NB4 (cell line): ENCODE results near the gene ARHGAP24.
"Not testable (repeated sequence)": the region's sequence is repeated elsewhere in the genome, so short reads cannot be mapped to it uniquely, and the experiment has no call there.

ENCODE experiments used
- DNase-seq: peaks from one replicate; pipeline ENCODE4 v3.0.0; 2010; ENCODE audit warnings: low read depth
- H3K4me3 ChIP-seq: one replicate; pipeline ENCODE4 v1.5.1; 2011; ENCODE audit warnings: mild to moderate bottlenecking, low read depth, low read length, moderate library complexity
- CTCF ChIP-seq: IDR thresholded peaks from one replicate; pipeline ENCODE4 v1.5.1; 2012; ENCODE audit warnings: low read depth, low read length
- MAX ChIP-seq: IDR thresholded peaks from 2 replicates; pipeline ENCODE4 v1.6.1; 2011; ENCODE audit warnings: low read depth, low read length
- MYC ChIP-seq: IDR thresholded peaks from 2 replicates; pipeline ENCODE4 v1.6.1; 2011; ENCODE audit warnings: low read depth, low read length
- POLR2A ChIP-seq: IDR thresholded peaks from 2 replicates; pipeline ENCODE4 v1.6.1; 2011; ENCODE audit warnings: mild to moderate bottlenecking; ENCODE audit not compliant: insufficient read length; ENCODE audit errors: extremely low read depth

The ARHGAP24 gene

GRCh38 chr4:85815796-85816459, 341.0 kb downstream of the ARHGAP24 start:
- no peak overlapping the region for H3K4me3 ChIP-seq
- DNase-seq = no peak

GRCh38 chr4:85818700-85819099, 343.8 kb downstream of the ARHGAP24 start:
- peak; percentile 14 for DNase-seq
- H3K4me3 ChIP-seq = no peak overlapping the region
- no peak for TF ChIP-seq MAX
- TF ChIP-seq MYC = no peak

More at GRCh38 chr4:85815796-85816459, 341.0 kb downstream of the ARHGAP24 start:
- TF ChIP-seq POLR2A (no peak), CTCF (no peak), MAX (no peak), MYC (no peak)

- H3K4me3 ChIP-seq, DNase-seq: not testable (repeated sequence)
Observed at GRCh38 chr4:85820101-85820500, 345.2 kb downstream of the ARHGAP24 start.

GRCh38 chr4:85821688-85822455, 346.9 kb downstream of the ARHGAP24 start:
- no peak for TF ChIP-seq MAX
- TF ChIP-seq MYC = no peak
- no peak for DNase-seq
- no peak overlapping the region for H3K4me3 ChIP-seq

GRCh38 chr4:85823295-85823694, 348.3 kb downstream of the ARHGAP24 start:
- no peak for DNase-seq
- TF ChIP-seq MYC (no peak), POLR2A (no peak), CTCF (no peak), MAX (no peak)
- no peak overlapping the region for H3K4me3 ChIP-seq

GRCh38 chr4:85824166-85824945, 349.4 kb downstream of the ARHGAP24 start:
- DNase-seq = no peak

More at GRCh38 chr4:85824166-85824945, 349.4 kb downstream of the ARHGAP24 start:
- TF ChIP-seq MAX = no peak
- no peak for TF ChIP-seq MYC
- TF ChIP-seq CTCF = no peak
- no peak for TF ChIP-seq POLR2A
- no peak overlapping the region for H3K4me3 ChIP-seq
